SK-N-MC (cell line): Measurements from ENCODE around the gene C1QTNF9.

Source experiments
- EZH2 ChIP-seq: fragments of 200-600 bp; sonication (generic); IDR thresholded peaks from one replicate; pipeline ENCODE4 v1.6.1; 2017; ENCODE audit warnings: antibody characterized with exemption
- POLR2AphosphoS5 ChIP-seq: IDR thresholded peaks from 2 replicates; pipeline ENCODE4 v1.6.1; 2012; ENCODE audit warnings: mild to moderate bottlenecking, low read depth, low read length, borderline replicate concordance

- TF ChIP-seq EZH2 (no peak), POLR2AphosphoS5 (no peak)
Observed at GRCh38 chr13:24290280-24290932, 19.0 kb upstream of the C1QTNF9 start.
